ENCODE measurements around the gene SPON1. TPM values are rescaled to one million over a fixed set of nuclear protein-coding genes. Genes with fewer than 3 reads are reported as not detected.
A peak's percentile ranks its signal among the peaks of the same experiment; 100 is the strongest.

Gene SPON1
- total RNA-seq, 1 donor, result 0.72 TPM

- Histone ChIP-seq H4K20me1 (ENCODE audit: insufficient read depth, low read length) (no peaks in the 10 kb centered on the region), H2AFZ (ENCODE audit: low read length) (no peak overlapping the region), H3K9me3 (ENCODE audit: low read depth, low read length) (no peaks in the 10 kb centered on the region), H3K4me1 (ENCODE audit: insufficient read depth, low read length) (no peaks in the 10 kb centered on the region), H3K36me3 (ENCODE audit: insufficient read depth, low read length) (no peaks in the 10 kb centered on the region), H3K27ac (ENCODE audit: low read depth, low read length) (no peak overlapping the region), H3K4me3 (ENCODE audit: insufficient read depth, low read length) (no peak overlapping the region), H3K79me2 (ENCODE audit: insufficient read depth, low read length) (no peaks in the 10 kb centered on the region), H3K4me2 (ENCODE audit: insufficient read depth, low read length) (no peak overlapping the region), H3K27me3 (ENCODE audit: insufficient read depth, low read length) (peaks cover 71% of the 10 kb centered on the region)
- TF ChIP-seq, protein P1, sequence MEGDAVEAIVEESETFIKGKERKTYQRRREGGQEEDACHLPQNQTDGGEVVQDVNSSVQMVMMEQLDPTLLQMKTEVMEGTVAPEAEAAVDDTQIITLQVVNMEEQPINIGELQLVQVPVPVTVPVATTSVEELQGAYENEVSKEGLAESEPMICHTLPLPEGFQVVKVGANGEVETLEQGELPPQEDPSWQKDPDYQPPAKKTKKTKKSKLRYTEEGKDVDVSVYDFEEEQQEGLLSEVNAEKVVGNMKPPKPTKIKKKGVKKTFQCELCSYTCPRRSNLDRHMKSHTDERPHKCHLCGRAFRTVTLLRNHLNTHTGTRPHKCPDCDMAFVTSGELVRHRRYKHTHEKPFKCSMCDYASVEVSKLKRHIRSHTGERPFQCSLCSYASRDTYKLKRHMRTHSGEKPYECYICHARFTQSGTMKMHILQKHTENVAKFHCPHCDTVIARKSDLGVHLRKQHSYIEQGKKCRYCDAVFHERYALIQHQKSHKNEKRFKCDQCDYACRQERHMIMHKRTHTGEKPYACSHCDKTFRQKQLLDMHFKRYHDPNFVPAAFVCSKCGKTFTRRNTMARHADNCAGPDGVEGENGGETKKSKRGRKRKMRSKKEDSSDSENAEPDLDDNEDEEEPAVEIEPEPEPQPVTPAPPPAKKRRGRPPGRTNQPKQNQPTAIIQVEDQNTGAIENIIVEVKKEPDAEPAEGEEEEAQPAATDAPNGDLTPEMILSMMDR (IDR thresholded peaks at IDR 0.05; ENCODE audit: extremely low read depth, low read depth, low read length), result no peak
- DNase-seq (ENCODE audit: insufficient read length, low spot score, missing footprints), result no peak
Measured at GRCh38 chr11:13958641-13959400, 3.7 kb upstream of the SPON1 start.

DNA sequence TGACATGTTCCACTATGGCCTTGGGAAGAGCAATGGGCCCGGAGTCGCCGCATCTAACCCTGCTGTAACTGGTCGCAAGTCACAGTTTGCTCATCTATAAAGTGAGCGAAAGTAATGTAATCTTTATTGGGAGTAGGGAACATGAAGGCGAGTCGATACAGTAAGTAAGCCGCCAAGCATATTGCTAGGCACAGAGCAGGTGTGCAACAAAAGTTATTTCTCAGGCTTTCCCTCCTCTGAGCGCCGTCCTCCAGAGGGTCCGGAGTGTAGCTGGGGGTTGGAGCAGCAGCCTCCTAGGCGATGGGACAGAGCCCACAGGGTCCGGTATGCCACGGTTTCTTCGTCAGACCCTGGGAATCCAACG lies 343 bp upstream of the SPON1 start:
- Histone ChIP-seq H3K27ac (ENCODE audit: low read depth, low read length) (no peak overlapping the region), H3K27me3 (ENCODE audit: insufficient read depth, low read length) (peaks cover 95% of the 10 kb centered on the region), H3K9me3 (ENCODE audit: low read depth, low read length) (no peaks in the 10 kb centered on the region), H3K36me3 (ENCODE audit: insufficient read depth, low read length) (no peaks in the 10 kb centered on the region), H3K79me2 (ENCODE audit: insufficient read depth, low read length) (no peaks in the 10 kb centered on the region), H3K4me1 (ENCODE audit: insufficient read depth, low read length) (no peaks in the 10 kb centered on the region), H4K20me1 (ENCODE audit: insufficient read depth, low read length) (no peaks in the 10 kb centered on the region), H2AFZ (ENCODE audit: low read length) (no peak overlapping the region), H3K4me2 (ENCODE audit: insufficient read depth, low read length) (no peak overlapping the region), H3K4me3 (ENCODE audit: insufficient read depth, low read length) (no peak overlapping the region)
- DNase-seq (ENCODE audit: insufficient read length, low spot score, missing footprints), result no peak
- TF ChIP-seq, protein P1 (IDR thresholded peaks at IDR 0.05; ENCODE audit: extremely low read depth, low read depth, low read length), result no peak

DNA sequence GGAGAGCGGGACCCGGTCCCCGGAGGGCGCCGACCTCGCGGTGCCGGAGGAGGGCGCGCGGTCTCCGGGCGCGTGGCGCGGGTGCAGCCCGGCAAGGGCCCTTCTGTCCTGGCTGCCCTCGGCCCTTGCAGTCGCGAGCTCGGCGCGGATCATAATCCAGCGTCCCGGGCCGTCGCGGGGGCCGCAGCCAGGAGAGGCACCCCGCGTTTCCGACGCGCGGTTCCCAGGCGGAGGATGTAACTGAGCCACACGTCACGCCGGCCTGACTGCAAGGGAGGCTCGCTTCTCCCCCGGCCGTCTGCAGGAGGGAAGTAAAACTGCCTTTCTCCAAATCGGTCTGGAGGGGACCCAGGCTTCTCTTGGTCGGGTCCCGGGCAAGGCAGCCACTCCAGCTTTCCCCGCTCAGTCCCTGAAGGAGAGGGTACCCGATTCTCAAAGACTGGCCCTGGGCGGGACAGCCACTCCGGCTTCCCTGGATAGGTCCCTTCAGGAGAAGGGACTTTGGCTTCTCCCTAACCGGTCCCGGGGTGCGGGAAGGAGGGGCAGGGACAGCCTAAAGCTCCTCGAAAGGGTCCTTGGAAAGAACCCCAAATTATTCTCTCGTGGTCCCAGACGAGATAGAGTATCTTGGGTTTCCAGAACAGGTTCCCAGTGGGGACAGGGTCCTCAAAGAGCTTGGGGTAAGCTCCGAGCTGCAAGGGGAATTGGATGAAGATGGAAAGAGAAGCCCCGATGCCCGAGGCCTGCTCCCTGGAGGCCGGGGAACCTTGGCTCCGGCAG lies 836 bp downstream of the SPON1 start:
- Histone ChIP-seq H3K27me3 (ENCODE audit: insufficient read depth, low read length) (peaks cover 88% of the 10 kb centered on the region), H3K4me2 (ENCODE audit: insufficient read depth, low read length) (no peak overlapping the region), H3K36me3 (ENCODE audit: insufficient read depth, low read length) (no peaks in the 10 kb centered on the region), H3K4me3 (ENCODE audit: insufficient read depth, low read length) (no peak overlapping the region), H4K20me1 (ENCODE audit: insufficient read depth, low read length) (no peaks in the 10 kb centered on the region), H3K9me3 (ENCODE audit: low read depth, low read length) (no peaks in the 10 kb centered on the region), H2AFZ (ENCODE audit: low read length) (no peak overlapping the region), H3K4me1 (ENCODE audit: insufficient read depth, low read length) (no peaks in the 10 kb centered on the region), H3K79me2 (ENCODE audit: insufficient read depth, low read length) (no peaks in the 10 kb centered on the region), H3K27ac (ENCODE audit: low read depth, low read length) (no peak overlapping the region)
- TF ChIP-seq, protein P1 (IDR thresholded peaks at IDR 0.05; ENCODE audit: extremely low read depth, low read depth, low read length), result no peak
- DNase-seq (ENCODE audit: insufficient read length, low spot score, missing footprints), result peak; percentile 80
